Pancreas (tissue), 10 donors: Measurements from ENCODE around the gene ZNF35. TPM values are rescaled to one million over a fixed set of nuclear protein-coding genes. Genes with fewer than 3 reads are reported as not detected.

Experiments used
- ATAC-seq, 4 donors: fragments of 200-7000 bp; cut with Tn5 transposase; one replicate each; pipeline versions ENCODE4 v1.8.0 to v1.9.1; 2020; ENCODE audit warnings: mild to moderate bottlenecking in 4 of 4, moderate library complexity in 4 of 4
- DNase-seq, 6 donors: peaks; one replicate each; pipeline ENCODE4 v3.0.0-alpha.2; 2020
- FAIRE-seq: peaks from 2 replicates; lab custom pipeline; 2012; peaks lifted over from hg19 to GRCh38; lab: Jason Lieb, UNC
- H3K27ac ChIP-seq, 4 donors: fragments of 200-600 bp; sonication (generic); 1 replicate in 3 of 4; 2 replicates in 1 of 4; pipeline versions ENCODE4 v1.5.0 to v1.8.0; 2020
- H3K27me3 ChIP-seq, 4 donors: fragments of 200-600 bp; one replicate each; pipeline ENCODE4 v1.8.0; 2021
- H3K36me3 ChIP-seq, 3 donors: fragments of 200-600 bp; sonication (generic) in 1 of 3; one replicate each; pipeline versions ENCODE4 v1.5.0 to v1.8.0; 2020 to 2021
- H3K4me1 ChIP-seq, 3 donors: fragments of 200-600 bp; one replicate each; pipeline ENCODE4 v1.8.0; 2021
- H3K4me3 ChIP-seq, 4 donors: fragments of 200-600 bp; sonication (generic) in 2 of 4; one replicate each; pipeline versions ENCODE4 v1.5.0 to v1.8.0; 2020 to 2021
- H3K9me3 ChIP-seq, 4 donors: fragments of 200-600 bp; one replicate each; pipeline ENCODE4 v1.8.0; 2021
- CTCF ChIP-seq, 4 donors: fragments of 200-600 bp; sonication (generic) in 3 of 4; IDR thresholded peaks; one replicate each; pipeline versions ENCODE4 v1.5.0 to v1.8.0; 2021; ENCODE audit warnings: antibody characterized with exemption in 4 of 4
- WGBS, 2 donors: extraction: QIAGEN DNeasy Blood & Tissue Kit; methylation state at CpG; one replicate each; pipeline ENCODE4 v1.1.7; 2013; 5-methylcytosine and 5-hydroxymethylcytosine counted together
- intact Hi-C, 3 donors: fragments of 100-400 bp; cut with DNase I; formaldehyde crosslinking; loops; one replicate each; pipeline versions ENCODE4 v1.11.1 to v1.14.2; 2022
- polyA plus RNA-seq, 2 donors: library from polyadenylated mRNA; stranded (reverse); fragments of 200-250 nt; gene quantifications; one replicate each; pipeline ENCODE4 v1.2.3, GENCODE V29; 2013
- total RNA-seq, 6 donors: library from RNA; stranded (reverse); fragmentation: NEBNext Ultra II Directional in 4 of 6; extraction: Animal tissue kit (Norgen Biotek cat#: 25700) in 4 of 6; gene quantifications; one replicate each; pipeline versions ENCODE4 v1.2.1 to v1.2.4, GENCODE V29; 2021 to 2023
- donor health status: healthy with polysubstance abuse.
- donor health status: DM: no; HTN: no; CAD: no; lungs with moderate emphysema.
- donor health status: DM: no; HTN: no; CAD: no.
- donor health status: control.
- donor health status: control.
- donor health status: Bipolar disorder and iron deficiency.
- donor health status: DM: yes; HTN: yes; CAD: no.
- donor health status: DM: no; HTN: no; CAD: no.
- donor health status: DM: no; HTN: no; CAD: no.
- donor health status: DM: yes; HTN: yes; CAD: no.

Gene ZNF35
- total and polyA plus RNA-seq, 8 donors: 1.8 to 5.1 (median 3.0) TPM

GRCh38 chr3:44678480-44679116 is 30.1 kb downstream of the ZNF35 start:
- intact Hi-C loops: no loop called here
- Histone ChIP-seq H3K9me3 (no peaks in the 10 kb centered on the region), H3K4me1 (no peaks in the 10 kb centered on the region), H3K4me3 (no peak overlapping the region), H3K27me3 (no peaks in the 10 kb centered on the region), H3K27ac (no peak overlapping the region), H3K36me3 (no peaks in the 10 kb centered on the region)
- WGBS, 2 donors: 95 to 96% methylated on average over 5 of the region's 5 CpGs
- DNase-seq: no peak
- TF ChIP-seq CTCF (IDR thresholded peaks at IDR 0.05): no peak
- no peak for ATAC-seq
- FAIRE-seq: no peak

GRCh38 chr3:44680921-44681455 is 32.5 kb downstream of the ZNF35 start:
- WGBS, 2 donors: 95% methylated on average over 4 of the region's 4 CpGs
- intact Hi-C loops: no loop called here
- ATAC-seq (no peak), FAIRE-seq (no peak), DNase-seq (no peak)
- Histone ChIP-seq H3K27me3 (no peaks in the 10 kb centered on the region), H3K4me1 (peaks cover 0 to 5% (median 2%) of the 10 kb centered on the region in 3 donors), H3K27ac (no peak overlapping the region), H3K4me3 (no peak overlapping the region), H3K9me3 (no peaks in the 10 kb centered on the region), H3K36me3 (no peaks in the 10 kb centered on the region)
- no peak for TF ChIP-seq CTCF (IDR thresholded peaks at IDR 0.05)

DNA sequence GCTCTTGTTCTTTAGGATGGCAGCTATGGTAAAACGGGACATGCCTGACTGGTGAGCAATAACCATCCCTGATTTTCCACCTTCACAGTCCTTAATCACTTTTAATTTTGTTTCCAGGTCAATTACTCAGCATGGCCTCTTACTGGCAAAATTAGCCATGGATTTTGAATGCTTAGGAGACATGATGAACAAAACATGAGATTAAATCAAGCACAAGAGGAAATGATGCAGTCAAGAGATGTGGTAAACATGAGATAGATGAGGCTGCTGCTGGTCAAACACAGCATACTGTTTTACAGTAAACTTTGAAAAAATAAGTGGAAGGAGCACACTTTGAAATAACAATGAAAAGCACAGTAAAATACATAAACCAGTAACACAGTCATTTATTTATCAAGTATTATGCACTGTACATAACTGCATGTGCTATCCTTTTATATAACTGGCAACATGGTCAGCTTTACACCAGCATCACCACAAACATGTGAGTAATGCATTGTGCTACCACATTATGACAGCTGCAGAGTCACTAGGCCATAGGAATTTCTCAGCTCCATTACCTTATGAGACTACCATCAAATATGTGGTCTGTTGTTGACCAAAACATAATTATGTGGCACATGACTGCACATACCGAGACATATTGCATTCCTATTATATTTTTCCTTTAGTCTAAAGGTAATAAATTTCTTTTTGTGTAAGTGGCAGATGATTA is 33.8 kb downstream of the ZNF35 start:
- FAIRE-seq (no peak), DNase-seq (no peak), ATAC-seq (no peak)
- H3K9me3 ChIP-seq: no peaks in the 10 kb centered on the region
- H3K27me3 ChIP-seq: no peaks in the 10 kb centered on the region
- WGBS, 2 donors: 92% methylated on average over 2 of the region's 2 CpGs
- intact Hi-C loops: no loop called here
- H3K4me1 ChIP-seq: peaks cover 0 to 5% (median 4%) of the 10 kb centered on the region in 3 donors
- no peak overlapping the region for H3K27ac ChIP-seq
- H3K4me3 ChIP-seq: no peak overlapping the region
- no peaks in the 10 kb centered on the region for H3K36me3 ChIP-seq
- TF ChIP-seq CTCF (IDR thresholded peaks at IDR 0.05): no peak

GRCh38 chr3:44685128-44685800 is 36.7 kb downstream of the ZNF35 start:
- intact Hi-C loops: no loop called here
- no peak for FAIRE-seq
- 1% methylated on average over 48 of the region's 48 CpGs for WGBS, 2 donors

More at GRCh38 chr3:44685128-44685800, 36.7 kb downstream of the ZNF35 start:
- peaks cover 0 to 7% (median 0%) of the 10 kb centered on the region in 4 donors for H3K27me3 ChIP-seq
- no peak for TF ChIP-seq CTCF (IDR thresholded peaks at IDR 0.05)
- H3K9me3 ChIP-seq: no peaks in the 10 kb centered on the region
- no peaks in the 10 kb centered on the region for H3K36me3 ChIP-seq
- H3K27ac ChIP-seq: no peak overlapping the region
- peak overlapping the region; percentile 42 to 85 (median 75) for H3K4me3 ChIP-seq
- H3K4me1 ChIP-seq: peaks cover 0 to 5% (median 4%) of the 10 kb centered on the region in 3 donors
- peak; percentile 73 to 92 (median 81) for DNase-seq
- ATAC-seq: peak; percentile 98 to 100 (median 98)
